Keratinocyte (primary cell): ENCODE measurements around the gene GNAI1. TPM values are rescaled to one million over a fixed set of nuclear protein-coding genes. Genes with fewer than 3 reads are reported as not detected.

Experiments used
- DNase-seq: peaks from one replicate; pipeline ENCODE4 v3.0.0-alpha.2; 2011; ENCODE audit warnings: low read depth, missing footprints, low spot score
- FAIRE-seq: peaks from 2 replicates; lab custom pipeline; 2011; peaks lifted over from hg19 to GRCh38; lab: Jason Lieb, UNC
- H2AFZ ChIP-seq: 2 replicates; pipeline ENCODE4 v1.6.0; 2012; ENCODE audit warnings: low read length, control low read depth, inconsistent platforms; ENCODE audit not compliant: control insufficient read depth
- H3K27ac ChIP-seq: 2 replicates; pipeline ENCODE4 v1.5.1; 2011; ENCODE audit warnings: low read length; ENCODE audit not compliant: control insufficient read depth, insufficient read depth
- H3K27me3 ChIP-seq: 3 replicates; pipeline ENCODE4 v1.6.0; 2011; ENCODE audit warnings: low read length; ENCODE audit not compliant: control insufficient read depth, insufficient read depth; ENCODE audit errors: extremely low read depth
- H3K36me3 ChIP-seq, 2 experiments: 2 replicates in 1 of 2; 3 replicates in 1 of 2; pipeline ENCODE4 v1.5.1; 2011; ENCODE audit warnings: low read length in 2 of 2, mild to moderate bottlenecking in 1 of 2; ENCODE audit not compliant: control insufficient read depth in 2 of 2, insufficient read depth in 2 of 2; ENCODE audit errors: extremely low read depth in 1 of 2
- H3K4me1 ChIP-seq: 3 replicates; pipeline ENCODE4 v1.5.1; 2011; ENCODE audit warnings: low read length; ENCODE audit not compliant: control insufficient read depth, insufficient read depth; ENCODE audit errors: extremely low read depth
- H3K4me2 ChIP-seq: 3 replicates; pipeline ENCODE4 v1.6.0; 2011; ENCODE audit warnings: low read depth, low read length; ENCODE audit not compliant: control insufficient read depth, insufficient read depth; ENCODE audit errors: extremely low read depth
- H3K4me3 ChIP-seq, 3 experiments: fragments of 200-600 bp in 1 of 3; sonication (generic) in 1 of 3; 2 replicates in 2 of 3; 3 replicates in 1 of 3; pipeline ENCODE4 v1.5.1; 2011 to 2016; ENCODE audit warnings: low read length in 3 of 3, mild to moderate bottlenecking in 3 of 3, control low read depth in 2 of 3, inconsistent platforms in 1 of 3, low read depth in 1 of 3, mixed read lengths in 1 of 3, mixed run types in 1 of 3, moderate library complexity in 1 of 3; ENCODE audit not compliant: control insufficient read depth in 2 of 3, insufficient read depth in 2 of 3; ENCODE audit errors: extremely low read depth in 1 of 3
- H3K79me2 ChIP-seq: 2 replicates; pipeline ENCODE4 v1.6.0; 2012; ENCODE audit warnings: low read length; ENCODE audit not compliant: control insufficient read depth, insufficient read depth
- H3K9ac ChIP-seq: 3 replicates; pipeline ENCODE4 v1.6.0; 2011; ENCODE audit warnings: low read length; ENCODE audit not compliant: control insufficient read depth, insufficient read depth; ENCODE audit errors: extremely low read depth
- H3K9me1 ChIP-seq: 3 replicates; pipeline ENCODE4 v1.6.0; 2011; ENCODE audit warnings: low read length; ENCODE audit not compliant: control insufficient read depth, insufficient read depth; ENCODE audit errors: extremely low read depth
- H3K9me3 ChIP-seq: 2 replicates; pipeline ENCODE4 v1.5.1; 2012; ENCODE audit warnings: low read depth, low read length; ENCODE audit not compliant: control insufficient read depth
- H4K20me1 ChIP-seq: 3 replicates; pipeline ENCODE4 v1.6.0; 2011; ENCODE audit warnings: low read length; ENCODE audit not compliant: control insufficient read depth, insufficient read depth; ENCODE audit errors: extremely low read depth
- EZH2 ChIP-seq: IDR thresholded peaks from one replicate; pipeline ENCODE4 v1.6.1; 2012; ENCODE audit warnings: inconsistent platforms, mild to moderate bottlenecking, low read length, moderate library complexity
- dilution Hi-C: fragments of 300-500 bp; cut with MboI; formaldehyde crosslinking; loops from one replicate; pipeline ENCODE4 v1.7.0; 2020; ENCODE audit warnings: low sequenced_read_pairs; ENCODE audit not compliant: extremely low pct_ligation_motif_present
- polyA plus RNA-seq, 5 experiments: library from polyadenylated mRNA; depleted of rRNA in 3 of 5; stranded (reverse) in 3 of 5; stranded (forward) in 1 of 5; unstranded in 1 of 5; fragments of >200 nt; gene quantifications; 1 replicate in 1 of 5; 2 replicates in 3 of 5; 3 replicates in 1 of 5; pipeline versions ENCODE4 v1.2.1 to v1.2.3, GENCODE V29; 2011 to 2012; ENCODE audit warnings: missing spikeins in 2 of 5, low read depth in 1 of 5, low replicate concordance in 1 of 5
- TF ChIP-seq, protein P1 (sequence below), 3 experiments: IDR thresholded peaks in 1 of 3; conservative IDR thresholded peaks in 1 of 3; optimal IDR thresholded peaks in 1 of 3; 2 replicates in 2 of 3; 3 replicates in 1 of 3; pipeline versions ENCODE3 to v1.5.1; 2011; ENCODE audit warnings: low read length in 3 of 3, mild to moderate bottlenecking in 3 of 3, moderate library complexity in 2 of 3, control low read depth in 1 of 3, inconsistent platforms in 1 of 3; ENCODE audit not compliant: insufficient read depth in 2 of 3; ENCODE audit errors: extremely low read depth in 1 of 3

Gene GNAI1
- polyA plus RNA-seq, 1 donor (not counting 4 experiments of a cell fraction or from before 2014, with no cell fraction given): 84.1 TPM

DNA sequence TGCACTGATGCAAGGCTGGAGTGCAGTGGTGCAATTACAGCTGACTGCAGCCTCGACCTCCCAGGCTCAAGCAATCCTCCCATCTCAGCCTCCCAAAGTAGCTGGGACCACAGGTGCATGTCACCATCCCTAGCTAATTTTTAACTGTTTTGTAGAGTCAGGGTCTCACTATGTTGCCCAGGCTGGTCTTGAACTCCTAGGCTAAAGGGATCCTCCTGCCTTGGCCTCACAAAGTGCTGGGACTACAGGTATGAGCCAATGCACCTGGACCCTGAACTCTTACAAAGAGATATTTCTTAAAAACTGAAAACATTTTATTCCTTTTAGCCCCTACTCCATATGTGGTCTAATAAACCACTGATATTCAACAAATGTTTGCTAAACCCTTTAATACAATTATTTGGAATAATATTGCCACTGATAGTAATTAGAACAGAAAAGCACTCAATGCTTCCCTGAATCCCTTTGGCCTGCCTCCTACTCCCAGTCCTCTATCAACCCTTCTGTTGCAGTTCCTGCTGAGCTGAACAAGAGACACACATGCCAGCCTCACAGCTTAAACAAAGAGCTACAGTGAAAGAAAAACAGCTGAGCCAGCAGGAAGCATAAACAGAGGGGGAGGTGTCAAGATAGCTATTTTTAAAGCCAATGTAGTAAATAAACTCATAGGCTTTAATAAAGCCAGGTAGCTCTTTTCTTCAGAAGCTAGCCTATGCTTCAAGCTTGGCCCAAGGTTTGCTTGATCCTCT lies 7.0 kb upstream of the GNAI1 start:
- Histone ChIP-seq H3K4me1 (no peaks in the 10 kb centered on the region), H3K27me3 (no peaks in the 10 kb centered on the region), H4K20me1 (no peaks in the 10 kb centered on the region), H3K27ac (no peak overlapping the region), H2AFZ (no peak overlapping the region), H3K9me1 (no peaks in the 10 kb centered on the region), H3K4me3 (no peak overlapping the region), H3K4me2 (no peak overlapping the region), H3K9ac (no peak overlapping the region), H3K36me3 (no peaks in the 10 kb centered on the region), H3K9me3 (no peaks in the 10 kb centered on the region), H3K79me2 (no peaks in the 10 kb centered on the region)
- no peak for DNase-seq
- dilution Hi-C loops: no loop called here
- FAIRE-seq: no peak
- no peak for TF ChIP-seq EZH2
- TF ChIP-seq, protein P1, sequence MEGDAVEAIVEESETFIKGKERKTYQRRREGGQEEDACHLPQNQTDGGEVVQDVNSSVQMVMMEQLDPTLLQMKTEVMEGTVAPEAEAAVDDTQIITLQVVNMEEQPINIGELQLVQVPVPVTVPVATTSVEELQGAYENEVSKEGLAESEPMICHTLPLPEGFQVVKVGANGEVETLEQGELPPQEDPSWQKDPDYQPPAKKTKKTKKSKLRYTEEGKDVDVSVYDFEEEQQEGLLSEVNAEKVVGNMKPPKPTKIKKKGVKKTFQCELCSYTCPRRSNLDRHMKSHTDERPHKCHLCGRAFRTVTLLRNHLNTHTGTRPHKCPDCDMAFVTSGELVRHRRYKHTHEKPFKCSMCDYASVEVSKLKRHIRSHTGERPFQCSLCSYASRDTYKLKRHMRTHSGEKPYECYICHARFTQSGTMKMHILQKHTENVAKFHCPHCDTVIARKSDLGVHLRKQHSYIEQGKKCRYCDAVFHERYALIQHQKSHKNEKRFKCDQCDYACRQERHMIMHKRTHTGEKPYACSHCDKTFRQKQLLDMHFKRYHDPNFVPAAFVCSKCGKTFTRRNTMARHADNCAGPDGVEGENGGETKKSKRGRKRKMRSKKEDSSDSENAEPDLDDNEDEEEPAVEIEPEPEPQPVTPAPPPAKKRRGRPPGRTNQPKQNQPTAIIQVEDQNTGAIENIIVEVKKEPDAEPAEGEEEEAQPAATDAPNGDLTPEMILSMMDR (optimal IDR thresholded peaks at IDR 0.05 in 1 of 3, IDR thresholded peaks at IDR 0.05 in 1 of 3, conservative IDR thresholded peaks at IDR 0.05 in 1 of 3; ENCODE audit: extremely low read depth in 1 of 3, insufficient read depth in 2 of 3, low read length in 3 of 3): no peak

- Histone ChIP-seq H3K27ac (no peak overlapping the region), H3K4me3 (no peak overlapping the region), H2AFZ (no peak overlapping the region), H3K4me1 (peaks cover 10% of the 10 kb centered on the region), H4K20me1 (no peaks in the 10 kb centered on the region), H3K36me3 (no peaks in the 10 kb centered on the region), H3K9me3 (no peaks in the 10 kb centered on the region), H3K27me3 (no peaks in the 10 kb centered on the region), H3K9ac (no peak overlapping the region), H3K79me2 (no peaks in the 10 kb centered on the region), H3K9me1 (no peaks in the 10 kb centered on the region), H3K4me2 (no peak overlapping the region)
- FAIRE-seq (no peak), DNase-seq (no peak)
- dilution Hi-C loops: no loop called here
- no peak for TF ChIP-seq EZH2
- TF ChIP-seq, protein P1 (optimal IDR thresholded peaks at IDR 0.05 in 1 of 3, IDR thresholded peaks at IDR 0.05 in 1 of 3, conservative IDR thresholded peaks at IDR 0.05 in 1 of 3; ENCODE audit: extremely low read depth in 1 of 3, insufficient read depth in 2 of 3, low read length in 3 of 3): no peak
Measured at GRCh38 chr7:80128918-80129317, 5.7 kb upstream of the GNAI1 start.
